ENCODE data around the gene LRFN2.

The LRFN2 gene

DNA sequence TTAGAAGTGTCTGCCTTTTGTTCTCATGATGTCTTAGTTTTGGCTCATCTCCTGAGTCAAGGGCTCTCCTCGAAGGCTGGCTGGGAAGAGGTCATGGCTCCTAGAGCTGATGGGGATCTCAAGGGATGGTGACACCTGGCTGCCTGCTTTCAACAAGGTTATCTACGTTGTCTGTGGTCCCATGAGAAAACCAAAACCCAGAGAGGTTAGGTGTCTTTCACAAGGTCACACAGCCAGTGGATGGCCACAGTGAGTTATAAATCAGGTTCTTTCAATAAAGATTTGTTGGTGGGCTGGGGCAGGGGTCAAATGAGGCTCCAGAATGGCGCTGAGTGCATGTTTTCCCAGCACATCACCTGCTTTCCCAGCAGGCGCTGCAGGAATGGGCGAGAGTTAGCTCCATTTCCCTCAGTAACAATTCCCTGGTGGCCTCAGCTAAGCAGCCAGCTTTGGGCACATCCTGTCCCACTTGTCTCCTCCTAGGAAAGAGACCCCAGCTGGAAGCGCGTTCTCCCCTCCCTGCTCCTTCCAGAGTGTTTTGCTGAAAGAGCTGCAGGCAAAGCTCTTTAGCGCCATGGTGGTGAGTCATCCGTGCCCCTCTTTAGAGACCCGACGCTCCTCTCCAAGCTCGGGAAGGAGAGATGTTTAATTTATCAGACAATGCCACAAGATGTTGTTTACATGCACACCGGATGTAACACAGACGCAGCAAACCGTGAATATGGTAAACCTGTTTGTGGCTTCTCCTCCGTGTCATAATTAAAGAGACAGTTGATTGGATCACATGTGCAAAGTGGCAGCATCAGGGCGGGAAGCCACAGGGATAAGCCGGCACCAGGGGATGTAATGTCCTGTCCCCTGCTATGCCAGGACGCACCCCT lies 109.7 kb downstream of the LRFN2 start:
- no peak for DNase-seq (ENCODE audit: low read depth in 2 of 2)

DNA sequence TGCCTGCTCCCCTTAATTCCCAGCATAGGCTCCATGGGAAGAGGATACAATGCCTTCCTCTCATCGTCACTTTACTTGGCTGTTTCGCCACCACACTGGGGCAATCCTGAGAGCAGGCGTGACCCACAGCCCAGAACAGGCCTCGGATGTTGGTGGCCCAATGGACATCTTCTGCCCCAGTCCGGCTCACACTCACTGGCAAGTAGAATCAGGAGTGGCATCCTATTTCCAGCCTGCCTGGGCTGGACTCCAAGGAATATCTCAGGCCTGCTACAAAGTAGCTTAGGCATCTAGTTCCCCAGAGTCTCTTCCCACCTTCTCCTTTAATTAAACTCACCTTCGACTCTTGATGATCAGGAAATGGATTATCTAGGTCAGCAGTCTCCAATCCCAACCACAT lies 110.5 kb downstream of the LRFN2 start:
- DNase-seq (ENCODE audit: low read depth in 2 of 2), result no peak

DNA sequence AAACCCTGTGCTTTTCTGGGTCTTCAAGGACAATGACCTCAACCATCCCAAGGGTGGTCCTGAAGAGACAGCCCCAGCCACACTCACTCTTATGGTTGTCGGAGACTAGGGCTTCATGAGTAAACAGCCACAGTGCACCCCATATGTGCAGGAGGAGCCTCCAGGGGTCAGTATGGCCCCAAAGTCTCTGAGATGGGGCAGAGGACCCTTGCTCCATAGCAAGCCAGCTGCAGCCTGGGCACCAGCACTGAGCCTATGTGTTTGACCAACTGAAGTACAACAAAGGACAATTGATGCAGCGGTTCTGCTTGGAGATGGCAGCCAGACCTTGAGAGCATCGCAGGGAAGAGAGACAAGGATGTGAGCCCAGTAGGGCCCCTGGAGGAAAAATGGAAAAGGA lies 112.2 kb downstream of the LRFN2 start:
- DNase-seq (ENCODE audit: low read depth in 2 of 2), result no peak

DNA sequence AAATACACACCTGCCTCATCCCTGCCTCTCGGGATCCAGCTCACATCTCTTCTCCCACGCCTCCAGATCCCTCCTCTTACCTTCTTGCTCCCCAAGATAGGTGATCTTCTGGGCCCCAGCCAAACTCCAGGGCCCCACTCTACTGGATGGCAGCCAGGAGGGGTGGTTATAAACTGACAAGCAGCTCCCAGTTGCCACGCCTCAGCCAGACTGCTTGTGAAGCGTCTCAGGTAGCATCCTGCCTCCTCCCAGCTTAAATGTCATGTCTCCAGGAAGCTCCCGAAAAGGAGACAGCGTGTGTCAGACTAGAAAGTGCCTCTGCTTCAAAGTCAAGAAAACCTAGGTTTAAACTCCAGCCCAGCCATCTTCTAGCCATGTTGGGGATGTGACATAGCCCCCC lies 114.1 kb downstream of the LRFN2 start:
- no peak for DNase-seq (ENCODE audit: low read depth in 2 of 2)

DNA sequence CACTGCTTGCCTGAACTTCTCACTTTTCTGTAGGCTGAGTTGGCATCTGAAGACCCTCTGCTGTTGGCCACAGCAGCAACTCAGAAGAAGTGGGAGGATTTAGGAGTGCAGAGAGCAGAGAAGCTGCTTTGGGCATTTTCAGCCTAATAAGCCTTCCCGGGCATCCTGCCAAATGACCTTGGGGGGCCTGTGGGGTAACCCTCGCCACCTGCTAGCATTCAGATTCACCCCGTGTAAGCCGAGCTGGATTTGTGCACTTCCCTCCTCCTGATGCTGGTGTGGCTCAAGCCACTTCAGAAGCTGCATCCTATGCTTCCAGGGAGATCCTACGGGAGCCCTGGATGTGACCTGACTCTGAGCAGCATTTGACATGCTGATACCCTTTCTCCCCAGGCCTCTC lies 114.8 kb downstream of the LRFN2 start:
- no peak for DNase-seq (ENCODE audit: low read depth in 2 of 2)

DNA sequence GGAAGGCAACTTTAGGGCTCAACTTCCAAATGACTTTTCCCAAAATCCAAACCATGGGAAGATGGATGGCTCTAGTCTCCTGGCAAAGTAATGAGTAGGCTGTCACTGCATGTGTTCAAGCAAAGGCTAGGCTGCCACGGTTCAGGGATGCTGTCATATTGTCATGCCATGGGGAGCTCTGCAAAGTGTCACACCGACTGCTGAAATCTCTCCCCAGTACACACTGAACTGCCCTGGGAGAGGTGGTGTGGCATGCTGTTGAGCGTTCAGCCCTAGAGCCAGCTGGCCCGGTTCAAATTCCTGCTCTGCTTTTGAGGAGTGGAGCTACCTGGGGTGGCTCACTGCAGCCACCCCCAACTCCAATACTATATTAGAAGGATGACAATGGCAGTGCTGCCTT lies 115.9 kb downstream of the LRFN2 start:
- DNase-seq (ENCODE audit: low read depth in 2 of 2), result no peak

DNA sequence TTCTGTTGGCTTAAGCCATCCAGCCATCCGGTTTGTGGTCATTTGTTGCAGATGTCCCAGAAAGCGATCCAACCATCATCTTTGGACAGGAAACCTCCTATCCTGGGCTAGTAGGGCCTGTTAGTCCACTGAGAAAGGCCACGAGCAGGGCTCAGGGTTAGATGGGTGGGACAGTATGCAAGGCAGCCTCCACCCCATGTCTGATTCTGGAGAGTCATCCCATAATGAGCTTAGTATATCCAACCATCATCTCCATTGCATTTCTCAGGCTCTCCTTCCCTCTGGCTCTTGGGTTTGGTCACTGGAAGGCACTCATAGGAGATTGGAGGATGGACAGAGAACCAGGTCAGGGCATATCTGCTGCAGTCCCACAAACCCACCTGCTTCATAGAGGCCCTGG lies 117.8 kb downstream of the LRFN2 start:
- DNase-seq (ENCODE audit: low read depth in 2 of 2), result no peak

DNA sequence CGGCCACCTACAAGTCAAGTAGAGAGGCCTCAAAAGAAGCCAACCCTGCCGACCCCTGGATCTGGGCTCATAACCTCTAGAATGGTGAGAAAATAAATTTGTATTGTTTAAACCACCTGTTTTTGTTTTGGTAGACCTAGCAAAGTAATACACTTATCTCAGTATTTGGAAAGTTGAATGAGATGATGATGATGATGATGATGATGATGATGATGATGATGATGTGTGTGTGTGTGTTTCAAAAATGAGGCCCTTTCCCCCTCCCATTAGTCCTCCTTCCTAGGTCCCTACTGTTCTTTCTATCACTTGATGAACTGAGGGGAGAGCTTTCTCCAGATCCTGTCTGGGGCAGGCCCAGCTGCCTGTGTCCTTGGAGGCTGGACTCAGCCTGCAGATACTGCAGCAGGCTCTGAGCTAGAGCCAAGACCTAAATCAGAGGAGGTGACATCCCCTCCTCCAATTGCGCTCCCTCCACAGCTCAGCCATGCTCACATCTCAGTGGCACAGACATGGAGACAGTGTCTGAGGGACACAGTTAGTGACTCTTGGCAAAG lies 120.1 kb downstream of the LRFN2 start:
- no peak for DNase-seq (ENCODE audit: low read depth in 2 of 2)

DNA sequence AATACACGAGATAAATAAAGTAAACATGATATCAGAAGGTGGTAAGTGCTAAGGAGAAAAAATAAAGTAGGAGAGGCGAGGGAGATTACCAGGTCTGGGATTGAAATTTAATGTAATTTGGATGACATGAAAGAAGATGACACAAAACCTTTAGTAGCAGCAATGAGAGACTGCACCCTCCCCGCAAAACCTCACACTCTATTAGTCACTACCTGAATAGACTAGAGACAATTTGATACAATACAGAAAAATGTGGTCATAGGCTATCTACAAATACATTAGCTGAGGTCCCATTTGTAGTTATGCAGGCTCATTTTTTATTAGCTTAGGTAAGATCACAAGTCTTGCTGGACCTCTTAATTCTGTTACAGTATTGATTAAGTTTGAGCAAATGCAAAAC lies 125.5 kb downstream of the LRFN2 start:
- no peak for DNase-seq (ENCODE audit: low read depth in 2 of 2)

DNA sequence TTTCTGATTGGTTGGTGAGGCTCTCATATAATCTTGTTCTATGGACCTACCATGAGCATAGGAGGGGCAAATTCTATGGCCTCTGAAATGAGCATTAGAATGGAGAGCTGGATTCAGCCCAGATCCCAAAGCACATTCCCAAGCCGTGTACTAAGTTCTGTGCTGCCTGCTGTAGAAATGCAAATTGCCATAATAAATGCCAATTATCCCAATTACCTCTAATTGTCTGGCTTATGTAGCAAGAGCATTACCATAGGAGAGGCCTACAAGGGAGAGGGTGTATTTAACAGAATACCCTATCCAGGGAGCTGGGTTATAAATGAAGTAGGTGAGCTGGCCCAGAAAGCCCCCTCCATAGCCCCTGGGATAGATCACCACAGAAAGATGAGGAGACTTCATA lies 126.8 kb downstream of the LRFN2 start:
- no peak for DNase-seq (ENCODE audit: low read depth in 2 of 2)

DNA sequence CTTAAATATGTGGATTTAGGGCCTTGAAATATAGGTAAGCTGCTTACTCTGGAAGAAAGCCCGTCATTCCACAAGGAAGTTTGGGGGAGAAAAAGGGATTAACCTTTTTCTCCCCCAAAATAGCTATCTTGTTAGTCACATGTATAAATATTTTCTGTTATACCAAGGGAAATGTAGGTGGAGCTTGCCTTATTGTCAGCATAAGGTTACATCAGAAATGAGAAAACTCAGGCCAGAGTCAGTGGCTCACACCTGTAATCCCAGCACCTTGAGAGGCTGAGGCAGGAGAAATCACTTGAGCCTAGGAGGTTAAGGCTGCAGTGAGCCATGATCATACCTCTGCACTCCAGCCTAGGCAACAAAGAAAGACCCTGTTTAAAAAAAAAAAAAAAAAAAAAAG lies 129.9 kb downstream of the LRFN2 start:
- DNase-seq (ENCODE audit: low read depth in 2 of 2), result no peak

DNA sequence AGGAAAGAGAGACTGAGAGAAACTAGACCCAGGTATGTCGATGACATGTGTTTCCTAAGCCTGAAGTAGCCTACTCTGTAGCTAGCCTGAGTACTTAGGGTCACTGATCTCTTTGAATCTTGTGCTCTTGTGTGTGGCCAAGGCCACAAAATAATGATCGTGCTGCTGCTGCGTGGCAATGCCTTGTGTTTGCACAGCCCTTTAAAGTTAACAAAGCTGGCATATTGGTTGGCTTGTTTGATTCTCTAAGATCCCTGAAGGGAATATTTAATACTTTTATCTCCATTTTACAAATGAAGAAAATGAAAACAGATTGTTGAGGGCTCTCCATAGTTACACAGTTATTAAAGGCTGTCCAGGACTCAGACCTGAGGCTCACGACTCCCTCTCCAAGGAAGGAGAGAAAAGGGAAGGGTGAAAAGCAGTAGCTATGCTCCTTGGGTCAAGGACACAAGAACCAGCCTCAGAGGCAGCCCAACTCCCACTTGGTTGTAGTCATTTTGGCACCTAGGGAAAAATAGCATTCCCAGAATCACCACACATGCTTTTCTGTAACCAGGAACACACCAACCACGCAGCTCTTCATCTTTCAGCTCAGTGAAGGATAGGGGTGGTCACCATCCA lies 130.7 kb downstream of the LRFN2 start:
- no peak for DNase-seq (ENCODE audit: low read depth in 2 of 2)

DNA sequence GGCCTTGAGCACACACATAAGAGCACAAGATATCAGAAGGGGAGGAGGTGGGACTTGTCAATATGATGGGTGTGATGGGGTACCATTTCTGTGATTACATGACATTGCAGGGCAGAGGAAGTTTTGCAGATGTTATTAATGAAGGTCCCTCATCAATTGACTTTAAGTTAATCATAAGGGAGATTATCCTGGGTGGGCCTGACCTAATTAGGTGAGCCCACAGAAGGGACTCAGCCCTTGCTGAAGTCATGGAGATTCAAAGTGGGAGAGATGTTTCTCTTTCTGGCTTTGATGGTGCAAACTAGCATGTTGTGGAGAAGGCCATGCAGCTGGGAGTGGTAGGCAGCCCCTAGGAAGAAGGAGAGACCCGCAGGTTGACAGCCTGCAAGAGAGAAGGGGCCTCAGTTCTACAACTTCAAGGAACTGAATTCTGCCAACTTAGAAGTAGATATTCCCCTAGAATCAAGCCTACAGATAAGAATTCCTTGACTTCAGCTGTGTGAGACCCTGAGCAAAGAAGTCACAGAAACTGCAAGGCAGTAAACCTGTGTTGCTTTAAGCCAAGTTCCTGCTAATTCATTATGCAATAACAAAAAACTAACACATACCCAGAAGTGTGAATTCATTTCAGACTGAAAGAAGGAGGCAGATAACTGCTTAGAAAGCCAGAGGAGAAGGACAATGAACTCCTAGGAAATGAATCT lies 131.3 kb downstream of the LRFN2 start:
- DNase-seq (ENCODE audit: low read depth in 2 of 2), result no peak

DNA sequence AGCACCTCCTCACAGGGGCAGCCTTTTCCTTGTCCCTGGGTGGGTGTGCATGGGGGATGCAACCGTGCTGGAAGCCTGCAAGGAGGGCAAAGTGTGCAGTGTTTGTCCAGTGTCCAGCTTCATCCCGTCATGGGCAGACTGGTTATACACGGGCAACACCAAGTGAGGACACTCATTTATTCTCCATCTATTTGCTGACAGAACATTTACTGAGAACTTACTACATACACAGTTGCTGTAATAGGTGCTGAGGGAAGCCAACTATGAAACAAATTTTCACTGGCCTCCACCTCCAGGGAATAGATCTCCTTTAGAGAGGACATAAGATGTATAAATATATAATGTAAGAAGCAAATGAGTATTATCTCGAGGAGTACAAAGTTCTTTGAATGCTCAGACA lies 136.7 kb downstream of the LRFN2 start:
- no peak for DNase-seq (ENCODE audit: low read depth in 2 of 2)

DNA sequence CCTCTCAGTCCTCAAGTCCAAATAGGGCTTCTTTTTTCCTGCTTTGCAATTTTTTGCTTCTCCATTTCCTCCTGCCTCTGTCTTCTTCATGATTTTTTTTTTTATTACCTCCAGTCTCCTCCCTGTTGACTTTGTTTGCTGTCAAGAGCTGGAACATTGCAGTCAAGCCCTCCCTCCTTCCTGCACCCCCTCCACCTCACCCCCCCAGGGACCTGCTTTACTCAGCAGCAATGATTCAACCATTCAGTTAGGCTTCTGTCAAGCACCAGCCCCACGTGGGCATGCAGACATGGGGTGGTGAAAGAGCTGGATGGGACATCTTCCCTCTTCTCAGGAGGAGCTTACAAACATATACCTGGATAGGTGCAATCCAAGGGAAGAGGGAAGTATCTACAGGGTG lies 142.4 kb downstream of the LRFN2 start:
- no peak for DNase-seq (ENCODE audit: low read depth in 2 of 2)

DNA sequence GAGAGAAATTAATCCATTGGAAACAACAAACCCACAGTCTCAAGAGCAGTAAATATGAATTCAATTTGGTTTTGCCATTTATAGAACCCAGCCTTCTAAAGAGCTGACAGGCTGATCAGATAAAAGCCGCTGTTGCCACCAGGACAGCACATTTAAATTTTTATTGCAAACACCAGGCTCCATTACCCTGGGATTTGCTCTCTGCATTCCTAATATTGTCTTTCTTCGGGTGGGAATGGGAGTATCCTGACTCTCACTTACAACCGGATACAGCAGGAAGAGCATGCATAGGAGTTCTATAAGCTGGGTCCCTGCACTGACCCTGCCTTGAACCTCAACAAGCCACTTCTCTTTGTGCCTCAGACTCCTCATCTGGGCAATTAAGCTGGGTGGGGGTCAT lies 142.9 kb downstream of the LRFN2 start:
- no peak for DNase-seq (ENCODE audit: low read depth in 2 of 2)

DNA sequence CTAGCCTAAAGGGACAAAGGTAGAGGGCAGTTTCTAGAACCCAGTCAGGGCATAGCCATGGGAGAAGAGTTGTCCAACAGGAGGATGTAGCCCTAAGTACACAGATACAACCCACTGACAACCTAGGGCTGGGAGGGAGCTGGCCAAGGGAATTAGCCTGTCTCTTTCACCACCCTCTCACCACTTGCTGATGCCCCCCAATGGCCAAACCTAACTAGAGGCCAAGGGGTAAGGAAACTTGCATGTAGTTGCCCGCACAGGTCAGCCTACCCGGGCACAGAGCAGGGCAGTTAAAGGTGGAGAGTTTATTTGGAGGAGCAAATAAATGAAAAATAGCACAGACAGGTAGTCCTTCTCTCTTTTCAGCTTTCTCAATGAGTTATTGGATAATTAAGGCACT lies 143.3 kb downstream of the LRFN2 start:
- DNase-seq (ENCODE audit: low read depth in 2 of 2), result no peak

DNA sequence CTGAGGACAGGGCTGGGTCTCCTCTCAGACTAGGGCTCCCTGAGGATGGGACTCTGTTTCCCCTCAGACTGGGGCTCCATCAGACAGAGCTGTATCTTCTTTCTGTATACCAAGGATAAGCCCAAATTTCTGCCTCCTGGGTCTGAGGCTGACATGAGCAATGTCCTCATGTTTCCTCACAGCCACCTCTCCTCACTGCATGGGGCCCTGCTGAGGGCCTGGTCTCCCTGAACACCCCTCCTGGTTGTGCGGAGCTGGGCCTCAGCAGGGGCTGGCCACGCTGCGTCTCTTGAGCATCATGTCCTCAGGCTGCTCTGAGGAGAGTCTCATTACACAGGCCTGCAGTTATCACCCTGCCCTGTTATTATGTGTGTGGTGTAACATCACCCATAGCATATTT lies 144.6 kb downstream of the LRFN2 start:
- DNase-seq (ENCODE audit: low read depth in 2 of 2), result no peak

DNA sequence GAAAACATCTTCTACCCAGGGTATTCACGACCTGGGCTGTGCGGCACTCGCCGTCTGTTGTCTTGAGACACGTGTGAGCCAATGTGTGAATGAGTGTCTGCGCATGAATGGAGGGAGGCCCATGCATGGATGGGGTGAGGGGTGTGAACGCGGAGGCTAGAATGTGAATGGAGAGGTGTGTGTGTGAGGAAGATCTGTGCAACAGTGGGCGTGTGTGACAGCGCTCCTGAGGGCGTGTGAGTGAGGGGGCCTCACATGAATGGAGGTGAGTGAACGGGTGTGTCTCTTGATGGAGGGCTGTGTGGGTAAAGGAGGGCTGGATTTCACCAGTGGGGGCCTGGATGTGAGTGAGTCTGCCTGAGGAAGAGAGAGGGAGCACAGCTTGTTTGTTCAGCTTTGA lies 146.0 kb downstream of the LRFN2 start:
- no peak for DNase-seq (ENCODE audit: low read depth in 2 of 2)

DNA sequence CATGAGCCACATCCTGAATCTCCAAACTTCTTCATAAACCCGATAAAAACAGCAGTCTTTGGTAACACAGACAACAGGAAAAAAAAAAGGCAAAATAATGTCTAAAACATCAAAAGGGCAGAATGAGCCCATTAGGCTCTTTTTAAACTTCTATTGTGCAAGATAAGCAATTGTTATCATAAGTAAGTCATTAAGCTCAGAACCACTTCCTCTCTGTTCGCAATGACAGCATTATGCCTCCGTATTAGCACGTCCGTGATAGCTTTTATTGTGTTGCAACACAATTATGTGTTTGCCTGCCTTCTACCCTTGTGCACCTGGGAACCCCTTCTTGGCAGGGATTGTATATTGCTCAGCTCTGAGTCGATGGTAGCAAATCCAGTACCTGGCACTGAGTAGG lies 147.1 kb downstream of the LRFN2 start:
- DNase-seq (ENCODE audit: low read depth in 2 of 2), result no peak

DNA sequence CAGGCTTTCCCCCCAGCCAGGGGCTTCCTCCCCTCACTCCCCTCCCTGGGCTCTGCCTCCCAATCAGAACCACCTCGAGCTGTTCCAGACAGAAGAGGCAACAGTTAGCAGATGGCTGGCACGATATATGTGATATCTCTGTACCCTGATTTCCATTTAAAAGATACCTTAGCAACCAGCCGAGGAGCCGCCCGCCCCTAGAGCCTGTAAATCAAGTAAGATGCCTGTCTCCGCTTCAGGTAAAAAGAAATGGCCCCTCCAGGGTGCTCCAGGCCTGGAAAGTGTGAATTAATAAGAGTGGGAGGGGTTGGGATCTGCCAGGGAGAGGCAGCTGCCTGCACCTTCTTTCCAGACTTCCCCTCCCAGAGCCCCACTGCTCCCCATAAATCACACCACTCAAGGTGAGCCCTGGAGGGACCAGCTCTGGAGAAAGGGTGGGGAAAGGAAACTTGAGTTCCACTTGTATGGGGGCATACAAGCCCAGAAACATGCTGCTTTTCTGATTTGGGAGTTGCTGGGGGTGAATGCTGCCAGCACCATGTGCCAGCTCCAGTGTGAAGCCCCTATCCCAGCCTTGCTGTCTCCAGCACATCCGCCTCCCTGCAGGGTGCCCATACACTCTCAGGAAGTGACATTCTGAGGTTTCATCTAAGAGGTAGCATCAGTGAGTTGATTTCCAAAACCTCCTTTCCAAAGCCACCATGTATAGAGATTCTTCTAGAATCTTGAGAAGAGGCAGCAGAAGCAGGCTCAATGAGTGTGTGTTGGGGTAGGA lies 148.0 kb downstream of the LRFN2 start:
- no peak for DNase-seq (ENCODE audit: low read depth in 2 of 2)
